ENCODE results near the gene CTU2. TPM values are rescaled to one million over a fixed set of nuclear protein-coding genes. Genes with fewer than 3 reads are reported as not detected.

CTU2 gene
- total RNA-seq, 4 donors from 2014 or later, result 6.0 to 19.9 (median 10.7) TPM

- TF ChIP-seq POLR2AphosphoS5 (IDR thresholded peaks at IDR 0.05) (no peak), POLR2A (IDR thresholded peaks at IDR 0.05) (no peak), EP300 (IDR thresholded peaks at IDR 0.05) (no peak)
- TF ChIP-seq, protein P1, sequence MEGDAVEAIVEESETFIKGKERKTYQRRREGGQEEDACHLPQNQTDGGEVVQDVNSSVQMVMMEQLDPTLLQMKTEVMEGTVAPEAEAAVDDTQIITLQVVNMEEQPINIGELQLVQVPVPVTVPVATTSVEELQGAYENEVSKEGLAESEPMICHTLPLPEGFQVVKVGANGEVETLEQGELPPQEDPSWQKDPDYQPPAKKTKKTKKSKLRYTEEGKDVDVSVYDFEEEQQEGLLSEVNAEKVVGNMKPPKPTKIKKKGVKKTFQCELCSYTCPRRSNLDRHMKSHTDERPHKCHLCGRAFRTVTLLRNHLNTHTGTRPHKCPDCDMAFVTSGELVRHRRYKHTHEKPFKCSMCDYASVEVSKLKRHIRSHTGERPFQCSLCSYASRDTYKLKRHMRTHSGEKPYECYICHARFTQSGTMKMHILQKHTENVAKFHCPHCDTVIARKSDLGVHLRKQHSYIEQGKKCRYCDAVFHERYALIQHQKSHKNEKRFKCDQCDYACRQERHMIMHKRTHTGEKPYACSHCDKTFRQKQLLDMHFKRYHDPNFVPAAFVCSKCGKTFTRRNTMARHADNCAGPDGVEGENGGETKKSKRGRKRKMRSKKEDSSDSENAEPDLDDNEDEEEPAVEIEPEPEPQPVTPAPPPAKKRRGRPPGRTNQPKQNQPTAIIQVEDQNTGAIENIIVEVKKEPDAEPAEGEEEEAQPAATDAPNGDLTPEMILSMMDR (IDR thresholded peaks at IDR 0.05), result no peak
- Histone ChIP-seq H3K9me3 (no peaks in the 10 kb centered on the region), H3K4me1 (peaks cover 0 to 26% (median 10%) of the 10 kb centered on the region in 3 donors), H3K36me3 (no peaks in the 10 kb centered on the region), H3K27me3 (peaks cover 100% of the 10 kb centered on the region), H3K4me3 (no peak overlapping the region), H3K27ac (no peak overlapping the region)
- ATAC-seq, result no peak
- WGBS, 2 donors (ENCODE audit: low coverage in 1 of 2), result 44 to 50% methylated on average over 1 to 2 of the region's 3 CpGs
These were observed 18.7 kb upstream of the CTU2 start for GRCh38 chr16:88687676-88688012.

DNA sequence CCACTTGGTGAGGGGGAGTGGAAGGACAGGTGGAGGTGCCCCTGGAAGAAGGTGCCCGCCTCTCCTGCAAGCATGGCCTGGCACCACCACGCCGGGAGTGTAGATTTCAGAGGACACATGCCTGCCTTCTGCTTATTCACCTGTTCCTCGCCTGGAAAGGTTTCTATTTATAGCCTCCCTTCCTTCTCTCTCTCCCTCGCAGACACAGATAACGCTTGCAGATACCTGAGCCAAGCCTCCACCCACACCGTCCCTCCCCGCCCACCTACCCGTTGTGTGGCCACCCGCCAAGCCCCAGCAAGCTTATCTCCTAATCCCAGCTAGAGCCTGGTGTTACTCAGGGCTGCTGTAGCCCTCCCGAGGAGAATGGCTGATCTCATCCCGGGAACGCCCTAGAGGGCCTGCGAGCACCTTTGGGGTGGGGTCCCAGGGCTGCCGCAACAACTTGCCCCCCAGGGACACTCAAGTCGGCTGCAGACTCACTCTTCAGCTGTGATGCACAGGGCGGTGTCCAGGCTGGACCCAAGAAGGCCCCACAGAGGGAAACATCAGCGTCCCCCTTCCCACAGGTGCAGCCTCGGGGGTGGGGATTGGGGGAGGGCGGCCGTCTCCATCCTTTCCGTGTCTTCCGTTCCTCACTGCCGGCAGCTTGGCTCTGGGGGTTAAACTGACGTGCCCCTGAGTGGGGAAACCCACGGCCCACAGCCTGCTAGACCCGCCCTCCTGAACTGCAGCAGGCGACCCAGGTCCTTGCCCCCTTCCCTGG lies 18.1 kb upstream of the CTU2 start:
- H3K4me1 ChIP-seq, result peaks cover 0 to 26% (median 10%) of the 10 kb centered on the region in 3 donors
- no peak overlapping the region for H3K27ac ChIP-seq
- H3K4me3 ChIP-seq, result no peak overlapping the region
- H3K9me3 ChIP-seq, result no peaks in the 10 kb centered on the region
- TF ChIP-seq POLR2A (IDR thresholded peaks at IDR 0.05) (no peak), POLR2AphosphoS5 (IDR thresholded peaks at IDR 0.05) (no peak)
- no peak for ATAC-seq
- 24 to 59% methylated on average over 7 to 12 of the region's 28 CpGs for WGBS, 2 donors (ENCODE audit: low coverage in 1 of 2)
- no peaks in the 10 kb centered on the region for H3K36me3 ChIP-seq
- H3K27me3 ChIP-seq, result peaks cover 96% of the 10 kb centered on the region

DNA sequence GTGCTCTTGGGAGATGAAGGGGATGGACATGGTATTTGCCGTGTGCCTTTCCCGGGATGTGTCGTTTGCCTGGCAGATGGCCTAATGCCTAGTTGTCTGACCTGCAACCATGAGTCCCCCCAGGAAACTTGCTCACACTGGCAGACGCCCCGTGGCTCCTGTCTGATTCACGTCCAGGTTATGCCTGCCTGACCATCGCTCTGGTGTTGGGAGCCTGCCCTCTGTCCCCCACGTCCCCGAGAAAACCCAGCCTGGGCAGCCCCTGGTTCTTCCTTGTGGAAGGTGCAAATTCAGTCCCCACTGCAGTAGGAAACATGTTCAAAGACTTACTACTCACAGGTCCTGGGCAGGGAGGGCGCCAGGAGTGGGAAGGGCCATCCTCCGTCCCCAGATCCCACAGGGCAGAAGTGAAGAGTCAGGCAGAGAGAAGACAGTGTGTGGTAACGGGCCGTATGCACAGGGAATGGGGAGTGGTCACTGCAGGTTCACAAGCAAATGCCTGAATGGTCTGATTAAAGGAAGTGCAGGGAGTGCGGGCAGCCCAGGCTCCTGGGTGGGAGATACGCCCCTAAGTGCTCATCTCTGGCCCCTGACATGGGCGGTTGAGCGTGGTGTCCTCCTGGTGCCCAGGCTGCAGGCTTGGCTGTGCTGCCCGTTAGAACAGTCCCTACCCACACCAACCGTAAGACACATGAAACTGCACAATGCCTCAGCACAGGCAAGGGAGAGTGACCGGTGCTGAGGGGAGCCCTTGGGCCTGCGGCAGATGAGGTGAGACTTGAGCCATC lies 15.8 kb upstream of the CTU2 start:
- ATAC-seq, result no peak
- Histone ChIP-seq H3K36me3 (peaks cover 0 to 6% of the 10 kb centered on the region in 2 donors), H3K27me3 (peaks cover 73% of the 10 kb centered on the region), H3K4me1 (peaks cover 0 to 17% (median 10%) of the 10 kb centered on the region in 3 donors), H3K27ac (no peak overlapping the region), H3K4me3 (no peak overlapping the region), H3K9me3 (no peaks in the 10 kb centered on the region)
- TF ChIP-seq, protein P1 (IDR thresholded peaks at IDR 0.05), result no peak
- TF ChIP-seq EP300 (IDR thresholded peaks at IDR 0.05) (no peak), POLR2AphosphoS5 (IDR thresholded peaks at IDR 0.05) (no peak), POLR2A (IDR thresholded peaks at IDR 0.05) (no peak)
- 66% methylated on average over 8 of the region's 21 CpGs; no CpG with 5 or more reads in 1 of the 2 donors for WGBS, 2 donors (ENCODE audit: low coverage in 1 of 2)

GRCh38 chr16:88691129-88691813 lies 15.0 kb upstream of the CTU2 start:
- no peak overlapping the region for H3K4me3 ChIP-seq
- no peak for ATAC-seq

More at GRCh38 chr16:88691129-88691813, 15.0 kb upstream of the CTU2 start:
- H3K9me3 ChIP-seq, result no peaks in the 10 kb centered on the region
- peaks cover 66% of the 10 kb centered on the region for H3K27me3 ChIP-seq
- peaks cover 0 to 13% of the 10 kb centered on the region in 2 donors for H3K36me3 ChIP-seq
- no peak overlapping the region for H3K27ac ChIP-seq
- TF ChIP-seq EP300 (IDR thresholded peaks at IDR 0.05) (no peak), POLR2AphosphoS5 (IDR thresholded peaks at IDR 0.05) (no peak), POLR2A (IDR thresholded peaks at IDR 0.05) (no peak)
- TF ChIP-seq, protein P1 (IDR thresholded peaks at IDR 0.05), result no peak
- 81% methylated on average over 8 of the region's 33 CpGs; no CpG with 5 or more reads in 1 of the 2 donors for WGBS, 2 donors (ENCODE audit: low coverage in 1 of 2)
- peaks cover 0 to 9% (median 6%) of the 10 kb centered on the region in 3 donors for H3K4me1 ChIP-seq

Data from gastroesophageal sphincter (tissue), 4 donors.